Psoas muscle (tissue), 8 donors: ENCODE data around the gene RPL13. TPM values are rescaled to one million over a fixed set of nuclear protein-coding genes. Genes with fewer than 3 reads are reported as not detected.
A peak's percentile ranks its signal among the peaks of the same experiment; 100 is the strongest.

Experiments
- ATAC-seq, 4 donors: fragments of 200-7000 bp; cut with Tn5 transposase; one replicate each; pipeline ENCODE4 v1.9.1; 2020; ENCODE audit warnings: moderate library complexity in 3 of 4, mild to moderate bottlenecking in 2 of 4
- DNase-seq, 2 donors: peaks; one replicate each; pipeline ENCODE4 v3.0.0-alpha.2; 2020
- H3K27ac ChIP-seq: fragments of 200-600 bp; one replicate; pipeline ENCODE4 v1.8.0; 2022
- H3K27me3 ChIP-seq, 3 donors: fragments of 200-600 bp in 1 of 3; one replicate each; pipeline versions ENCODE4 v1.6.1 to v1.8.0; 2013 to 2022; ENCODE audit warnings: low read length in 2 of 3, mild to moderate bottlenecking in 2 of 3, moderate library complexity in 1 of 3; ENCODE audit not compliant: insufficient read depth in 3 of 3
- H3K36me3 ChIP-seq, 2 donors: fragments of 200-600 bp in 1 of 2; one replicate each; pipeline versions ENCODE4 v1.6.1 to v1.8.0; 2013 to 2022; ENCODE audit warnings: low read depth in 1 of 2, mild to moderate bottlenecking in 1 of 2, moderate library complexity in 1 of 2; ENCODE audit not compliant: insufficient read depth in 1 of 2
- H3K4me1 ChIP-seq: fragments of 200-600 bp; one replicate; pipeline ENCODE4 v1.8.0; 2022
- H3K4me3 ChIP-seq: fragments of 200-600 bp; one replicate; pipeline ENCODE4 v1.8.0; 2022; ENCODE audit warnings: mild to moderate bottlenecking
- H3K9me3 ChIP-seq: fragments of 200-600 bp; one replicate; pipeline ENCODE4 v1.8.0; 2022
- CTCF ChIP-seq: fragments of 200-600 bp; IDR thresholded peaks from one replicate; pipeline ENCODE4 v1.8.0; 2022; ENCODE audit warnings: antibody characterized with exemption
- WGBS, 3 donors: extraction: QIAGEN DNeasy Blood & Tissue Kit; methylation state at CpG; one replicate each; pipeline versions ENCODE4 v1.1.6 to v1.1.7; 2013; 5-methylcytosine and 5-hydroxymethylcytosine counted together
- intact Hi-C, 2 donors: fragments of 100-400 bp; cut with DNase I; formaldehyde crosslinking; loops; one replicate each; pipeline versions ENCODE4 v1.11.0 to v1.14.2; 2022
- long read RNA-seq, 2 donors: library from polyadenylated mRNA; unstranded; transcript quantifications; one replicate each; pipeline ENCODE4 v2.0.0, GENCODE V29; 2021
- polyA plus RNA-seq, 3 donors: library from polyadenylated mRNA; stranded (reverse); fragments of 200-250 nt; gene quantifications; one replicate each; pipeline ENCODE4 v1.2.3, GENCODE V29; 2013
- total RNA-seq, 4 donors: library from RNA; stranded (reverse); fragmentation: NEBNext Ultra II Directional in 2 of 4; extraction: Animal tissue kit (Norgen Biotek cat#: 25700) in 2 of 4; gene quantifications; one replicate each; pipeline versions ENCODE4 v1.2.1 to v1.2.4, GENCODE V29; 2021 to 2023
- donor health status: healthy with polysubstance abuse.
- donor health status: DM: no; HTN: no; CAD: no; lungs with moderate emphysema.
- donor health status: Bipolar disorder and iron deficiency.
- donor health status: healthy.
- donor health status: DM: yes; HTN: yes; CAD: no.
- donor health status: DM: no; HTN: no; CAD: no.
- donor health status: DM: no; HTN: no; CAD: no.
- donor health status: DM: yes; HTN: yes; CAD: no.

The RPL13 gene
- total RNA-seq (1,000 to 10,000 TPM; 1,039 to 1,769 (median 1,553) TPM), polyA plus RNA-seq (1,000 to 10,000 TPM; 2,989 to 7,334 (median 5,467) TPM)
- long read RNA-seq, donor 1, full-length matches to known transcripts: 717 of 749 reads
- long read RNA-seq, donor 1, partial matches to known transcripts: 13 of 749 reads
- long read RNA-seq, donor 1, other reads (novel, unspliced or antisense): 19 of 749 reads
- long read RNA-seq, donor 2, full-length matches to known transcripts: 1,276 of 1,328 reads
- long read RNA-seq, donor 2, partial matches to known transcripts: 21 of 1,328 reads
- long read RNA-seq, donor 2, other reads (novel, unspliced or antisense): 31 of 1,328 reads

GRCh38 chr16:89560378-89561141 lies at the start of gene RPL13:
Gene RPL13, plus strand, starts transcription at chr16:89560682. Its CDS starts 278 bp downstream, at chr16:89560960.
- WGBS, 3 donors: 0 to 1% (median 0%) methylated on average over 81 to 87 of the region's 87 CpGs
- peak; percentile 87 to 93 (median 90) for ATAC-seq

GRCh38 chr16:89511374-89511773 lies 49.1 kb upstream of the RPL13 start:
- 72 to 82% (median 75%) methylated on average over 8 of the region's 8 CpGs for WGBS, 3 donors
- no peak for TF ChIP-seq CTCF
- Histone ChIP-seq H3K4me1 (peaks cover 18% of the 10 kb centered on the region), H3K27ac (no peak overlapping the region), H3K9me3 (no peaks in the 10 kb centered on the region), H3K27me3 (no peaks in the 10 kb centered on the region), H3K4me3 (no peak overlapping the region), H3K36me3 (peaks cover 5 to 60% of the 10 kb centered on the region in 2 donors)
- DNase-seq: no peak
- no peak for ATAC-seq
- intact Hi-C loops: no loop called here

More at GRCh38 chr16:89560378-89561141, at the start of gene RPL13:
- Histone ChIP-seq H3K9me3 (no peaks in the 10 kb centered on the region), H3K27ac (peak within 1 kb of the TSS; percentile 96), H3K36me3 (peaks cover 6 to 62% of the 10 kb centered on the region in 2 donors), H3K4me3 (peak within 1 kb of the TSS; percentile 94), H3K4me1 (peaks cover 50% of the 10 kb centered on the region), H3K27me3 (no peaks in the 10 kb centered on the region)
- intact Hi-C loops: loop anchor here in 1 of 2 donors (5.0 kb wide), 1 partner anchor 33 kb away; no protein-coding TSS in a partner anchor
- TF ChIP-seq CTCF: peak; percentile 2
- peak; percentile 96 to 98 for DNase-seq

- TF ChIP-seq CTCF: no peak
- Histone ChIP-seq H3K4me3 (no peak overlapping the region), H3K9me3 (no peaks in the 10 kb centered on the region), H3K27ac (no peak overlapping the region), H3K36me3 (peaks cover 5 to 71% of the 10 kb centered on the region in 2 donors), H3K27me3 (no peaks in the 10 kb centered on the region), H3K4me1 (peaks cover 15% of the 10 kb centered on the region)
- DNase-seq (no peak), ATAC-seq (no peak)
- intact Hi-C loops: no loop called here
- 92 to 94% (median 94%) methylated on average over 9 of the region's 9 CpGs for WGBS, 3 donors
Observed at GRCh38 chr16:89512453-89512852, 48.0 kb upstream of the RPL13 start.

- ATAC-seq: no peak
- Histone ChIP-seq H3K27me3 (no peaks in the 10 kb centered on the region), H3K4me3 (no peak overlapping the region), H3K27ac (no peak overlapping the region), H3K4me1 (no peaks in the 10 kb centered on the region), H3K9me3 (no peaks in the 10 kb centered on the region), H3K36me3 (peaks cover 4 to 98% of the 10 kb centered on the region in 2 donors)
- TF ChIP-seq CTCF: no peak
- intact Hi-C loops: no loop called here
- WGBS, 3 donors: 53 to 70% (median 58%) methylated on average over 9 of the region's 9 CpGs
- no peak for DNase-seq
Observed at GRCh38 chr16:89517128-89517527, 43.4 kb upstream of the RPL13 start.
